ENCODE data around the gene FARP2.
"Not testable (repeated sequence)": the region's sequence is repeated elsewhere in the genome, so short reads cannot be mapped to it uniquely, and the experiment has no call there.

The FARP2 gene

GRCh38 chr2:241517297-241517696 is 161.2 kb downstream of the FARP2 start:
- Histone ChIP-seq H3K4me3 (ENCODE audit: low read depth in 1 of 2, low read length in 2 of 2) (no peak overlapping the region), H3K9me3 (ENCODE audit: low read length) (no peaks in the 10 kb centered on the region), H3K27ac (ENCODE audit: low read depth, low read length) (no peak overlapping the region), H3K4me1 (ENCODE audit: insufficient read depth, low read length) (no peaks in the 10 kb centered on the region), H3K36me3 (ENCODE audit: insufficient read depth, low read length) (no peaks in the 10 kb centered on the region), H3K27me3 (ENCODE audit: control insufficient read depth in 1 of 2, insufficient read depth in 2 of 2, low read length in 2 of 2) (peaks cover 0 to 7% of the 10 kb centered on the region in 2 donors), H3K9ac (ENCODE audit: low read length) (no peak overlapping the region)

GRCh38 chr2:241519669-241520068 is 163.6 kb downstream of the FARP2 start:
- no peaks in the 10 kb centered on the region for H3K36me3 ChIP-seq (ENCODE audit: insufficient read depth, low read length)
- H3K4me3 ChIP-seq (ENCODE audit: low read depth in 1 of 2, low read length in 2 of 2): no peak overlapping the region
- no peaks in the 10 kb centered on the region for H3K9me3 ChIP-seq (ENCODE audit: low read length)
- H3K27ac ChIP-seq (ENCODE audit: low read depth, low read length): no peak overlapping the region
- H3K27me3 ChIP-seq (ENCODE audit: control insufficient read depth in 1 of 2, insufficient read depth in 2 of 2, low read length in 2 of 2): peaks cover 5 to 13% of the 10 kb centered on the region in 2 donors
- no peaks in the 10 kb centered on the region for H3K4me1 ChIP-seq (ENCODE audit: insufficient read depth, low read length)
- no peak overlapping the region for H3K9ac ChIP-seq (ENCODE audit: low read length)

- no peak overlapping the region for H3K4me3 ChIP-seq (ENCODE audit: low read depth in 1 of 2, low read length in 2 of 2)
- H3K27ac ChIP-seq (ENCODE audit: low read depth, low read length): no peak overlapping the region
- H3K4me1 ChIP-seq (ENCODE audit: insufficient read depth, low read length): no peaks in the 10 kb centered on the region
- H3K9me3 ChIP-seq (ENCODE audit: low read length): no peaks in the 10 kb centered on the region
- no peaks in the 10 kb centered on the region for H3K36me3 ChIP-seq (ENCODE audit: insufficient read depth, low read length)
- H3K9ac ChIP-seq (ENCODE audit: low read length): no peak overlapping the region
- H3K27me3 ChIP-seq (ENCODE audit: control insufficient read depth in 1 of 2, insufficient read depth in 2 of 2, low read length in 2 of 2): peaks cover 5 to 13% of the 10 kb centered on the region in 2 donors
These were observed 166.4 kb downstream of the FARP2 start for GRCh38 chr2:241522477-241522876.

GRCh38 chr2:241525818-241526780 is 170.0 kb downstream of the FARP2 start:
- not testable (repeated sequence) for H3K4me1 ChIP-seq (ENCODE audit: insufficient read depth, low read length)

GRCh38 chr2:241530571-241530970 is 174.5 kb downstream of the FARP2 start:
- no peaks in the 10 kb centered on the region for H3K36me3 ChIP-seq (ENCODE audit: insufficient read depth, low read length)
- no peaks in the 10 kb centered on the region for H3K9me3 ChIP-seq (ENCODE audit: low read length)
- H3K27me3 ChIP-seq (ENCODE audit: control insufficient read depth in 1 of 2, insufficient read depth in 2 of 2, low read length in 2 of 2): peaks cover 0 to 4% of the 10 kb centered on the region in 2 donors
- no peaks in the 10 kb centered on the region for H3K4me1 ChIP-seq (ENCODE audit: insufficient read depth, low read length)
- no peak overlapping the region for H3K27ac ChIP-seq (ENCODE audit: low read depth, low read length)
- no peak overlapping the region for H3K9ac ChIP-seq (ENCODE audit: low read length)
- no peak overlapping the region for H3K4me3 ChIP-seq (ENCODE audit: low read depth in 1 of 2, low read length in 2 of 2)

More at GRCh38 chr2:241525818-241526780, 170.0 kb downstream of the FARP2 start:
- H3K9ac ChIP-seq (ENCODE audit: low read length); H3K4me3 ChIP-seq (ENCODE audit: low read depth in 1 of 2, low read length in 2 of 2); H3K9me3 ChIP-seq (ENCODE audit: low read length); H3K36me3 ChIP-seq (ENCODE audit: insufficient read depth, low read length); H3K27me3 ChIP-seq (ENCODE audit: control insufficient read depth in 1 of 2, insufficient read depth in 2 of 2, low read length in 2 of 2); H3K27ac ChIP-seq (ENCODE audit: low read depth, low read length): not testable (repeated sequence)

GRCh38 chr2:241531161-241531722 is 175.2 kb downstream of the FARP2 start:
- no peaks in the 10 kb centered on the region for H3K9me3 ChIP-seq (ENCODE audit: low read length)
- H3K4me3 ChIP-seq (ENCODE audit: low read depth in 1 of 2, low read length in 2 of 2): no peak overlapping the region
- no peak overlapping the region for H3K9ac ChIP-seq (ENCODE audit: low read length)
- H3K27ac ChIP-seq (ENCODE audit: low read depth, low read length): no peak overlapping the region
- no peaks in the 10 kb centered on the region for H3K4me1 ChIP-seq (ENCODE audit: insufficient read depth, low read length)
- H3K36me3 ChIP-seq (ENCODE audit: insufficient read depth, low read length): no peaks in the 10 kb centered on the region
- H3K27me3 ChIP-seq (ENCODE audit: control insufficient read depth in 1 of 2, insufficient read depth in 2 of 2, low read length in 2 of 2): peaks cover 0 to 4% of the 10 kb centered on the region in 2 donors

- peaks cover 0 to 4% of the 10 kb centered on the region in 2 donors for H3K27me3 ChIP-seq (ENCODE audit: control insufficient read depth in 1 of 2, insufficient read depth in 2 of 2, low read length in 2 of 2)
- H3K9ac ChIP-seq (ENCODE audit: low read length): no peak overlapping the region
- no peaks in the 10 kb centered on the region for H3K36me3 ChIP-seq (ENCODE audit: insufficient read depth, low read length)
- no peak overlapping the region for H3K27ac ChIP-seq (ENCODE audit: low read depth, low read length)
- no peaks in the 10 kb centered on the region for H3K4me1 ChIP-seq (ENCODE audit: insufficient read depth, low read length)
- no peaks in the 10 kb centered on the region for H3K9me3 ChIP-seq (ENCODE audit: low read length)
- no peak overlapping the region for H3K4me3 ChIP-seq (ENCODE audit: low read depth in 1 of 2, low read length in 2 of 2)
These were observed 176.1 kb downstream of the FARP2 start for GRCh38 chr2:241532168-241532567.

- Histone ChIP-seq H3K4me3 (ENCODE audit: low read depth in 1 of 2, low read length in 2 of 2) (no peak overlapping the region), H3K9ac (ENCODE audit: low read length) (no peak overlapping the region), H3K4me1 (ENCODE audit: insufficient read depth, low read length) (no peaks in the 10 kb centered on the region), H3K9me3 (ENCODE audit: low read length) (no peaks in the 10 kb centered on the region), H3K27ac (ENCODE audit: low read depth, low read length) (no peak overlapping the region), H3K27me3 (ENCODE audit: control insufficient read depth in 1 of 2, insufficient read depth in 2 of 2, low read length in 2 of 2) (peaks cover 0 to 4% of the 10 kb centered on the region in 2 donors), H3K36me3 (ENCODE audit: insufficient read depth, low read length) (no peaks in the 10 kb centered on the region)
These were observed 176.9 kb downstream of the FARP2 start for GRCh38 chr2:241532733-241533601.

GRCh38 chr2:241534293-241534692 is 178.2 kb downstream of the FARP2 start:
- no peak overlapping the region for H3K4me3 ChIP-seq (ENCODE audit: low read depth in 1 of 2, low read length in 2 of 2)
- no peaks in the 10 kb centered on the region for H3K4me1 ChIP-seq (ENCODE audit: insufficient read depth, low read length)
- H3K9ac ChIP-seq (ENCODE audit: low read length): no peak overlapping the region

GRCh38 chr2:241534701-241535375 is 178.8 kb downstream of the FARP2 start:
- H3K27ac ChIP-seq (ENCODE audit: low read depth, low read length): no peak overlapping the region
- H3K4me1 ChIP-seq (ENCODE audit: insufficient read depth, low read length): no peaks in the 10 kb centered on the region
- no peaks in the 10 kb centered on the region for H3K36me3 ChIP-seq (ENCODE audit: insufficient read depth, low read length)
- no peak overlapping the region for H3K4me3 ChIP-seq (ENCODE audit: low read depth in 1 of 2, low read length in 2 of 2)
- H3K9me3 ChIP-seq (ENCODE audit: low read length): no peaks in the 10 kb centered on the region
- peaks cover 4 to 13% of the 10 kb centered on the region in 2 donors for H3K27me3 ChIP-seq (ENCODE audit: control insufficient read depth in 1 of 2, insufficient read depth in 2 of 2, low read length in 2 of 2)
- H3K9ac ChIP-seq (ENCODE audit: low read length): no peak overlapping the region

More at GRCh38 chr2:241534293-241534692, 178.2 kb downstream of the FARP2 start:
- H3K27me3 ChIP-seq (ENCODE audit: control insufficient read depth in 1 of 2, insufficient read depth in 2 of 2, low read length in 2 of 2): peaks cover 4 to 7% of the 10 kb centered on the region in 2 donors
- H3K36me3 ChIP-seq (ENCODE audit: insufficient read depth, low read length): no peaks in the 10 kb centered on the region
- no peak overlapping the region for H3K27ac ChIP-seq (ENCODE audit: low read depth, low read length)
- no peaks in the 10 kb centered on the region for H3K9me3 ChIP-seq (ENCODE audit: low read length)
